Neuronal stem cell (in vitro differentiated cells): ENCODE data around the gene TIMM10.

Source experiments
- DNase-seq: peaks from one replicate; pipeline ENCODE4 v3.0.0-alpha.2; 2013; ENCODE audit warnings: low spot score
- H2AFZ ChIP-seq: one replicate; pipeline ENCODE4 v1.6.1; 2013; ENCODE audit warnings: mild to moderate bottlenecking, low read length, inconsistent platforms
- H2AK5ac ChIP-seq: 2 replicates; pipeline ENCODE4 v1.6.1; 2013; ENCODE audit warnings: low read depth, mild to moderate bottlenecking, inconsistent platforms, low read length, moderate library complexity, mixed read lengths
- H2BK120ac ChIP-seq: 2 replicates; pipeline ENCODE4 v1.6.1; 2013; ENCODE audit warnings: low read depth, mild to moderate bottlenecking, inconsistent platforms, low read length, moderate library complexity, mixed read lengths
- H2BK12ac ChIP-seq: one replicate; pipeline ENCODE4 v1.6.1; 2013; ENCODE audit warnings: low read length, inconsistent platforms
- H2BK15ac ChIP-seq: 2 replicates; pipeline ENCODE4 v1.6.1; 2013; ENCODE audit warnings: mild to moderate bottlenecking, low read length, inconsistent platforms, mixed read lengths
- H2BK5ac ChIP-seq: one replicate; pipeline ENCODE4 v1.6.1; 2013; ENCODE audit warnings: inconsistent platforms, mild to moderate bottlenecking, low read length, moderate library complexity
- H3K14ac ChIP-seq: one replicate; pipeline ENCODE4 v1.6.1; 2013; ENCODE audit warnings: low read length, inconsistent platforms
- H3K18ac ChIP-seq: 2 replicates; pipeline ENCODE4 v1.6.1; 2013; ENCODE audit warnings: low read length, inconsistent platforms
- H3K23ac ChIP-seq: 2 replicates; pipeline ENCODE4 v1.6.1; 2013; ENCODE audit warnings: low read depth, mild to moderate bottlenecking, mixed read lengths, low read length, inconsistent platforms; ENCODE audit not compliant: poor library complexity
- H3K27ac ChIP-seq: replicated peaks from 3 replicates; pipeline ENCODE4 v1.5.1; 2013; ENCODE audit warnings: low read length, inconsistent platforms
- H3K27me3 ChIP-seq, 3 experiments: 2 replicates each; pipeline ENCODE4 v1.6.1; 2013; ENCODE audit warnings: low read length in 3 of 3, mild to moderate bottlenecking in 2 of 3, inconsistent platforms in 1 of 3, low read depth in 1 of 3, mixed read lengths in 1 of 3, moderate library complexity in 1 of 3; ENCODE audit not compliant: control insufficient read depth in 3 of 3, insufficient read depth in 3 of 3
- H3K36me3 ChIP-seq, 2 donors: replicated peaks in 1 of 2; 2 replicates each; pipeline ENCODE4 v1.6.1; 2013; ENCODE audit warnings: low read length in 2 of 2; ENCODE audit not compliant: control insufficient read depth in 2 of 2, insufficient read depth in 2 of 2
- H3K4ac ChIP-seq: 2 replicates; pipeline ENCODE4 v1.6.1; 2013; ENCODE audit warnings: inconsistent platforms, mild to moderate bottlenecking, low read length, moderate library complexity
- H3K4me1 ChIP-seq, 2 donors: 1 replicate in 1 of 2; 2 replicates in 1 of 2; pipeline ENCODE4 v1.6.1; 2013; ENCODE audit warnings: low read length in 2 of 2, low read depth in 1 of 2; ENCODE audit not compliant: control insufficient read depth in 2 of 2, insufficient read depth in 1 of 2
- H3K4me2 ChIP-seq: one replicate; pipeline ENCODE4 v1.6.1; 2013; ENCODE audit warnings: mild to moderate bottlenecking, low read length, inconsistent platforms; ENCODE audit not compliant: insufficient read depth, poor library complexity, severe bottlenecking
- H3K4me3 ChIP-seq, 2 donors: 2 replicates each; pipeline ENCODE4 v1.5.1; 2013; ENCODE audit warnings: low read length in 2 of 2, mild to moderate bottlenecking in 2 of 2, inconsistent platforms in 1 of 2, moderate library complexity in 1 of 2
- H3K79me1 ChIP-seq: one replicate; pipeline ENCODE4 v1.6.1; 2013; ENCODE audit warnings: low read depth, mild to moderate bottlenecking, inconsistent platforms, low read length, moderate library complexity
- H3K9ac ChIP-seq: one replicate; pipeline ENCODE4 v1.6.1; 2013; ENCODE audit warnings: mild to moderate bottlenecking, low read depth, low read length, inconsistent platforms; ENCODE audit not compliant: poor library complexity
- H3K9me3 ChIP-seq, 2 donors: replicated peaks in 1 of 2; 2 replicates each; pipeline versions ENCODE3 to v1.6.1; 2013; ENCODE audit warnings: low read length in 2 of 2, mild to moderate bottlenecking in 2 of 2, inconsistent platforms in 1 of 2, low read depth in 1 of 2, mixed read lengths in 1 of 2, moderate library complexity in 1 of 2; ENCODE audit not compliant: control insufficient read depth in 2 of 2, insufficient read depth in 1 of 2
- H4K8ac ChIP-seq: one replicate; pipeline ENCODE4 v1.6.1; 2013; ENCODE audit warnings: low read depth, mild to moderate bottlenecking, inconsistent platforms, low read length, moderate library complexity
- H4K91ac ChIP-seq: one replicate; pipeline ENCODE4 v1.6.1; 2013; ENCODE audit warnings: low read length, low read depth, mild to moderate bottlenecking, inconsistent platforms; ENCODE audit not compliant: poor library complexity
- WGBS, 2 donors: extraction: QIAGEN DNeasy Blood & Tissue Kit; methylation state at CpG; one replicate each; pipeline ENCODE4 v1.1.7; 2013; ENCODE audit warnings: missing lambda C conversion rate in 2 of 2, mixed read lengths in 1 of 2; ENCODE audit not compliant: insufficient read length in 2 of 2, insufficient replicate concordance in 1 of 2; ENCODE audit errors: extremely low coverage in 2 of 2; 5-methylcytosine and 5-hydroxymethylcytosine counted together

The TIMM10 gene

DNA sequence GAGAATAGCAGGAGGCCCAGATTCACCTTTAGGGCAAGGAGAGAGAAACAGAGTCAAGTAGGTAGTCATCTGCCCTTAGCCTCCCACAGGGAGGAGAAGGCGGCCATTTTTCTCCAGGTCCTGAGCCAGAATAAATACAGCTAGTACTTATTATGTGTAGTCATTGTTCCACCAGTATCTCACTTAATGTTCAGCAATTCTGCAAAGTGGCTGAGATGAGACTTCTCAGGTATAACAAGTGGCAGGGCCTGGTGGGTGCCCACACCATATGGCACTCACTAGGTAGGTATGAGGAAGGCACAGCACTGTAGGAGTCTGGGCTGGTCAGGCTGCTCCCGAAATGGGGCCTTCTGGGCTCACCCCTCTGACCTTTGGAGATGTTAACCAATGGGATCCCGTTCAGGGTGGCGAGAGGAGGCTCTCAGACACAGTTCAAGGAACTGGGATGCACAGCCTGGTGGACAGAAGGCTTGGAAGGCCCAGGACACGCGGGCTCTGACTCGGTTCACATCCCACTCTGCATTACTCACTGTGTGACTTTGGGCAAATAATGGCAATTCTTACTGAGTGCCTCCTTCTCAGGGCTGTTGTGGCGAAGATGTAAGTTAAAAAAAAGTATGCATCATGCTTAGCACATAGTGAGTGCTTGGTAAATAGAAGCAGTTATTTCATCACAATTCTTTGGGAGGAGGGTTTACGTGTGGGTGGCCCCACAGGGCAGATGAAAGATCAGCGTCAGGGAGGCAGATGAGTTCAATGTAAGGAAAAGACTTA, 45.1 kb downstream of the TIMM10 start:
- DNase-seq: no peak
- H2BK15ac ChIP-seq: no peak overlapping the region
- no peaks in the 10 kb centered on the region for H3K36me3 ChIP-seq
- H3K4me1 ChIP-seq: peaks cover 11 to 25% of the 10 kb centered on the region in 2 donors
- no peak overlapping the region for H2BK12ac ChIP-seq
- no peak overlapping the region for H2BK120ac ChIP-seq
- no peak overlapping the region for H3K4ac ChIP-seq
- H3K14ac ChIP-seq: no peak overlapping the region
- no peak overlapping the region for H3K4me2 ChIP-seq
- no peak overlapping the region for H2AFZ ChIP-seq
- no peak overlapping the region for H3K23ac ChIP-seq
- no peak overlapping the region for H3K18ac ChIP-seq
- H2AK5ac ChIP-seq: no peak overlapping the region
- no peak overlapping the region for H4K8ac ChIP-seq
- H4K91ac ChIP-seq: no peak overlapping the region
- no peak overlapping the region for H2BK5ac ChIP-seq
- WGBS, 2 donors: no CpG with 5 or more reads among the region's 10 CpGs
- H3K9me3 ChIP-seq: no peaks in the 10 kb centered on the region
- H3K79me1 ChIP-seq: no peaks in the 10 kb centered on the region
- no peak overlapping the region for H3K4me3 ChIP-seq
- H3K27ac ChIP-seq: no peak overlapping the region
- no peak overlapping the region for H3K9ac ChIP-seq
- H3K27me3 ChIP-seq: peaks cover 5 to 27% (median 8%) of the 10 kb centered on the region in 3 experiments

DNA sequence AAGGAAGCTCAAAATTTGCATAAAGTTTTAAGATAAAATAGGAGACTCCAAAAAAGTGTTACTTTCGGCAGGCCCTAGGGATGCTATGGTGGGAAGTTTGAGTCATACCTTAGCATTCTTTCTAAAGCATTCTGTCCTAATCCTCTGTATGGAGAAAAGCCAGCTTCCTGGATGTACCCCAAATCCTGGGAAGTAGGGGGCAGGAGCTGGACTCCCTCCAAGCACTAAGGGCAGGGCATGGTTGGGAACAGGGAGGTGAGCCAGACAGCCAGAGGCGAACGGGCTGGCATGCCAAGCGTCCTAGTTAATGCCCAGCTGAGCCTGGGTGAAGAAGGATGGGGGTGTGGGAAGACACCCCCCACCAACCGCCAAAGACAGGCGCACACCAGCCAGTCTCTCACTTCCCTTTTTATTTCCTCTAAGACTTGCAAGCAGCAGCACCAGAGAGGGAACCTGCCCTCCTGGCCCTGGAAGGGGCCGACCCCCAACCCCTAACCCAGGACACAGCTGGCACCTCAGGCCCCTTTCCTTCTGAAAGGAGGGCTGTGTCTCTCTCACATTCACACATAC, 46.3 kb downstream of the TIMM10 start:
- peak overlapping the region; percentile 56 for H3K14ac ChIP-seq
- H3K9ac ChIP-seq: peak overlapping the region; percentile 60
- H4K91ac ChIP-seq: no peak overlapping the region
- H2BK15ac ChIP-seq: peak overlapping the region; percentile 42
- H2AFZ ChIP-seq: no peak overlapping the region
- H3K79me1 ChIP-seq: no peaks in the 10 kb centered on the region
- H3K4me1 ChIP-seq: peaks cover 16 to 30% of the 10 kb centered on the region in 2 donors
- H3K18ac ChIP-seq: no peak overlapping the region
- no CpG with 5 or more reads among the region's 7 CpGs for WGBS, 2 donors
- DNase-seq: no peak
- no peak overlapping the region for H3K4ac ChIP-seq
- H3K36me3 ChIP-seq: no peaks in the 10 kb centered on the region
- peaks cover 5 to 34% (median 8%) of the 10 kb centered on the region in 3 experiments for H3K27me3 ChIP-seq
- H3K27ac ChIP-seq: no peak overlapping the region
- H2BK12ac ChIP-seq: peak overlapping the region; percentile 41
- peak overlapping the region; percentile 88 for H2AK5ac ChIP-seq
- no peak overlapping the region for H3K23ac ChIP-seq
- H3K9me3 ChIP-seq: no peaks in the 10 kb centered on the region
- H4K8ac ChIP-seq: no peak overlapping the region
- H2BK120ac ChIP-seq: no peak overlapping the region
- no peak overlapping the region for H3K4me3 ChIP-seq
- H3K4me2 ChIP-seq: no peak overlapping the region
- peak overlapping the region; percentile 61 for H2BK5ac ChIP-seq

DNA sequence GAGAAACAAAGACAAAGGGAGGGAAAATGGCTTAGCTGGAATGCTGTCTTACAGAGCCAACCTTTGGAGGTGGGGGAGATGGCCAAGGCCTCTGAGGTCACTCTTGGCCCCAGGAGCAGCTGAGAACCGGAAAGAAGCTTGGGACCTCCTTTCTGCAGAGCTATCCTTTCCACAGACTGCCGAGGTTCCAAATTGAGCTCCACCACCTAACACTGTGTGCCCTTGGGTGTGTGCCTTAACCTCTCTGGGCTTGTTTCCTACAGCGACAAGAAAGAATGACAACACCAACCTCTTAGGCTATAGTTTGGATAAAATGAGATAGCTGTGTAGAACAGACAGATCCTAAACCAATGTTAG, 47.0 kb downstream of the TIMM10 start:
- H3K4me1 ChIP-seq: peaks cover 12 to 28% of the 10 kb centered on the region in 2 donors
- no peak overlapping the region for H3K23ac ChIP-seq
- no peak overlapping the region for H2BK120ac ChIP-seq
- H3K27ac ChIP-seq: no peak overlapping the region
- H3K4me2 ChIP-seq: no peak overlapping the region
- H2BK15ac ChIP-seq: no peak overlapping the region
- no peaks in the 10 kb centered on the region for H3K36me3 ChIP-seq
- H2AFZ ChIP-seq: peak overlapping the region; percentile 98
- no CpG with 5 or more reads among the region's 3 CpGs for WGBS, 2 donors
- no peak overlapping the region for H3K4ac ChIP-seq
- H3K4me3 ChIP-seq: peak overlapping the region in 1 of 2 donors; percentile 56
- peaks cover 5 to 34% (median 8%) of the 10 kb centered on the region in 3 experiments for H3K27me3 ChIP-seq
- H2AK5ac ChIP-seq: no peak overlapping the region
- H3K79me1 ChIP-seq: no peaks in the 10 kb centered on the region
- no peak overlapping the region for H4K8ac ChIP-seq
- no peak overlapping the region for H4K91ac ChIP-seq
- H3K18ac ChIP-seq: no peak overlapping the region
- H3K9me3 ChIP-seq: no peaks in the 10 kb centered on the region
- no peak overlapping the region for H2BK5ac ChIP-seq
- no peak for DNase-seq
- H3K9ac ChIP-seq: no peak overlapping the region
- H2BK12ac ChIP-seq: no peak overlapping the region
- H3K14ac ChIP-seq: no peak overlapping the region

DNA sequence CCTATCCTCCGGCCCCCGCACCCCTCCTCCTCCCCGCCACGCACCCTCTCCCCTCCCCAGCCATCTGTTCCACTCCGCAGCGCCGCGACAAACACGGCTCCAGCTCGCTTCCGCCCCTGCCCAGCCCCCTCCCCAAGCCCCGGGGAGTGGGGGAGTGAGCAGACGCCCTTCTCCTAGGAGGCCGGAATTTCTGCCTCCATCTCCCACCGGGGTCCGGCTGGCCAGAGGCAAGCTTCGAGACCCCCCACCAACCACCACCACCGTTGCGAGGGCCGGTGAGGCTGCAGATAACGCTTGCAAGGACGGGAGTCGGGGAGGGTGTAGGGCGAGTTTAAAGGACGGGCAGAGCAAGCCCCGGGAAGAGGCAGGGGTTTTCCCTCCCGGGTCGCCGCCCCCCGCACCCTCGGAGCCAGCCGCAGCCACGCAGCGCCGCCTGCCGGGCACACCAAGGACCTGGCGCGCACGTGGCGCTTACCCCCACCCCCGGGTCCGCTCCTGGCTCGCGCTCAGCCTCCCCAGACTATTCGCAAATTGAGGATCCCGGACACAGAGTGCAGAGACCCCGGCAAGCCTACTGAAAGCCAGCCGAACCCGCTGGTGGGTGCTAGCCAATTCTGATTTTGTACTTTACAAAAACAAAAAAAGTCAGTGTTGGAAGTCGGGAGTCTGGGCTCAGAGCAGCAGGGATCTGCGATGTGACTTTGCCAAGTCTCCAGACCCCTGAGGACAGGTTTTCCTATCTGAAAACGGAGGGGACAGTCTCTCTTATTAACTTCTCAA, 47.6 kb downstream of the TIMM10 start:
- peak overlapping the region; percentile 83 for H3K9ac ChIP-seq
- H3K36me3 ChIP-seq: no peaks in the 10 kb centered on the region
- no peaks in the 10 kb centered on the region for H3K79me1 ChIP-seq
- peak overlapping the region; percentile 98 for H2AFZ ChIP-seq
- no peak overlapping the region for H2BK15ac ChIP-seq
- peaks cover 5 to 37% (median 8%) of the 10 kb centered on the region in 3 experiments for H3K27me3 ChIP-seq
- peak overlapping the region; percentile 99 for H3K4me2 ChIP-seq
- no peak overlapping the region for H2BK12ac ChIP-seq
- WGBS, 2 donors: no CpG with 5 or more reads among the region's 52 CpGs
- H4K91ac ChIP-seq: no peak overlapping the region
- H2AK5ac ChIP-seq: no peak overlapping the region
- no peaks in the 10 kb centered on the region for H3K9me3 ChIP-seq
- peak overlapping the region; percentile 64 for H2BK120ac ChIP-seq
- peaks cover 12 to 25% of the 10 kb centered on the region in 2 donors for H3K4me1 ChIP-seq
- no peak overlapping the region for H3K14ac ChIP-seq
- no peak overlapping the region for H3K27ac ChIP-seq
- no peak overlapping the region for H3K4ac ChIP-seq
- no peak overlapping the region for H3K23ac ChIP-seq
- DNase-seq: peak; percentile 55
- H4K8ac ChIP-seq: no peak overlapping the region
- peak overlapping the region; percentile 95 for H3K18ac ChIP-seq
- peak overlapping the region; percentile 56 to 83 for H3K4me3 ChIP-seq
- peak overlapping the region; percentile 26 for H2BK5ac ChIP-seq
